Activated CD8-positive, alpha-beta T cell treated with anti-CD3 and anti-CD28 coated beads for 36 hours (primary cell): ENCODE data around the gene DPP9. TPM values are rescaled to one million over a fixed set of nuclear protein-coding genes. Genes with fewer than 3 reads are reported as not detected.

Experiments used
- ATAC-seq: fragments of 200-7000 bp; cut with Tn5 transposase; one replicate; pipeline ENCODE4 v1.10.0; 2021; ENCODE audit warnings: mild to moderate bottlenecking, moderate library complexity
- CTCF ChIA-PET: fragments of 350-600 bp; sonication (Branson Sonifier 250); formaldehyde crosslinking; loops from one replicate; lab custom pipeline; 2021; ENCODE audit warnings: antibody characterized with exemption; lab: Charles Lee
- POLR2A ChIA-PET: fragments of 350-600 bp; sonication (Branson Sonifier 250); formaldehyde crosslinking; loops from one replicate; lab custom pipeline; 2021; ENCODE audit warnings: antibody characterized with exemption; lab: Charles Lee
- DNase-seq: peaks from one replicate; pipeline ENCODE4 v3.0.0-alpha.2; 2020
- H3K27ac Mint-ChIP-seq: one replicate; pipeline ENCODE4 v1.8.0; 2021; ENCODE audit warnings: mild to moderate bottlenecking, mixed read lengths
- H3K27me3 Mint-ChIP-seq: one replicate; pipeline ENCODE4 v1.8.0; 2021; ENCODE audit warnings: mixed read lengths
- H3K36me3 Mint-ChIP-seq: one replicate; pipeline ENCODE4 v1.8.0; 2021; ENCODE audit warnings: low read depth, mixed read lengths
- H3K4me1 Mint-ChIP-seq: one replicate; pipeline ENCODE4 v1.8.0; 2021; ENCODE audit warnings: low read depth, mixed read lengths
- H3K4me3 Mint-ChIP-seq: one replicate; pipeline ENCODE4 v1.8.0; 2021; ENCODE audit warnings: mild to moderate bottlenecking, moderate library complexity, mixed read lengths
- H3K9me3 Mint-ChIP-seq: one replicate; pipeline ENCODE4 v1.8.0; 2021; ENCODE audit warnings: mixed read lengths
- CTCF ChIP-seq: fragments of 200-600 bp; IDR thresholded peaks from one replicate; pipeline ENCODE4 v1.8.0; 2022; ENCODE audit warnings: antibody characterized with exemption, mild to moderate bottlenecking
- intact Hi-C: fragments of 100-400 bp; cut with micrococcal nuclease; formaldehyde crosslinking; loops from one replicate; pipeline ENCODE4 v1.10.0; 2022
- total RNA-seq, 2 experiments: library from RNA; stranded (reverse); gene quantifications; one replicate each; pipeline ENCODE4 v1.2.3, GENCODE V29; 2021

DPP9 gene
- 10 to 100 TPM; 60.4 to 64.0 TPM for total RNA-seq

GRCh38 chr19:4723595-4724514, at the start of gene DPP9:
TSS of gene DPP9 (minus strand) at chr19:4723842. CDS start at chr19:4719906, 3,936 bp downstream.
- Mint-ChIP-seq H3K4me3 (peak within 1 kb of the TSS; percentile 99), H3K27me3 (peaks cover 5% of the 10 kb centered on the region), H3K4me1 (peaks cover 23% of the 10 kb centered on the region), H3K36me3 (peaks cover 7% of the 10 kb centered on the region), H3K27ac (peak within 1 kb of the TSS; percentile 96), H3K9me3 (no peaks in the 10 kb centered on the region)
- intact Hi-C loops = no loop called here
- no peak for TF ChIP-seq CTCF
- ATAC-seq = peak; percentile 97
- DNase-seq = peak; percentile 98
- ChIA-PET POLR2A (interaction anchor here (1.6 kb wide), 1 partner anchor 67 kb away, joined by 11 read pairs; the partner anchor contains the start of gene FEM1A), CTCF (interaction anchor here (1.4 to 2.4 kb wide), 7 partner anchors 10 to 129 kb away, joined by 4 to 31 read pairs (median 8); partner anchors contain the start of gene FEM1A)

DNA sequence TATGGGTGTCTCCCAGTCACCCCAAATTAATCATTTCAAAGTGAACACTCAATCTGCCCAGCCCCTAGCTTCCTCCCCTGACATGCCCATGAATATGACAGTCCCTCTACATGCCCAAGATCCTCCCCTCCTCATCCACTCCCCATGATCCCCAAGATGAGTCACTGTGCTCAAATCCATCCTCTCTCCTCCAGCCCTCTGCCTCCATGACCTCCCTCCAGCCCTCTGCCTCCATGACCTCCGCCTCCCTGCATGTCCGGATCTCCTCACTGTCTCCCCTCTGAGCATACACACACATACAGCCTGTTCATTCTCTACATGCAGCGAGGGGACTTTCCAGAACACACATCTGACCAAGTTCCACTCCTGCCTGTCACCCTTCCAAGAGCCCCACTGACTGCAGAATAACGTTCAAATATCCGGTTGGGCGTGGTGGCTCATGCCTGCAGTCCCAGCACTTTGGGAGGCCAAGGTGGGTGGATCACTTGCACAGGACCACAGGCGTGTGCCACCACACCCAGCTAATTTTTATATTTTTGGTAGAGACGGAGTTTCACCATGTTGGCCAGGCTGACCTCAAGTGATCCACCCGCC, 49.5 kb upstream of the DPP9 start:
- ATAC-seq (no peak), DNase-seq (no peak)
- H3K27ac Mint-ChIP-seq = no peak overlapping the region
- intact Hi-C loops = no loop called here
- H3K27me3 Mint-ChIP-seq = peaks cover 11% of the 10 kb centered on the region
- peaks cover 4% of the 10 kb centered on the region for H3K9me3 Mint-ChIP-seq
- no peak overlapping the region for H3K4me3 Mint-ChIP-seq
- no peak for TF ChIP-seq CTCF
- CTCF ChIA-PET = no interaction called here
- POLR2A ChIA-PET = no interaction called here
- peaks cover 3% of the 10 kb centered on the region for H3K4me1 Mint-ChIP-seq
- no peaks in the 10 kb centered on the region for H3K36me3 Mint-ChIP-seq

GRCh38 chr19:4772566-4772965, 48.9 kb upstream of the DPP9 start:
- peaks cover 3% of the 10 kb centered on the region for H3K4me1 Mint-ChIP-seq
- H3K9me3 Mint-ChIP-seq = peaks cover 4% of the 10 kb centered on the region
- DNase-seq (no peak), ATAC-seq (no peak)
- no peak overlapping the region for H3K4me3 Mint-ChIP-seq
- CTCF ChIA-PET = no interaction called here
- intact Hi-C loops = no loop called here
- no peaks in the 10 kb centered on the region for H3K36me3 Mint-ChIP-seq
- no peak overlapping the region for H3K27ac Mint-ChIP-seq
- POLR2A ChIA-PET = no interaction called here
- H3K27me3 Mint-ChIP-seq = peaks cover 11% of the 10 kb centered on the region
- TF ChIP-seq CTCF = no peak

DNA sequence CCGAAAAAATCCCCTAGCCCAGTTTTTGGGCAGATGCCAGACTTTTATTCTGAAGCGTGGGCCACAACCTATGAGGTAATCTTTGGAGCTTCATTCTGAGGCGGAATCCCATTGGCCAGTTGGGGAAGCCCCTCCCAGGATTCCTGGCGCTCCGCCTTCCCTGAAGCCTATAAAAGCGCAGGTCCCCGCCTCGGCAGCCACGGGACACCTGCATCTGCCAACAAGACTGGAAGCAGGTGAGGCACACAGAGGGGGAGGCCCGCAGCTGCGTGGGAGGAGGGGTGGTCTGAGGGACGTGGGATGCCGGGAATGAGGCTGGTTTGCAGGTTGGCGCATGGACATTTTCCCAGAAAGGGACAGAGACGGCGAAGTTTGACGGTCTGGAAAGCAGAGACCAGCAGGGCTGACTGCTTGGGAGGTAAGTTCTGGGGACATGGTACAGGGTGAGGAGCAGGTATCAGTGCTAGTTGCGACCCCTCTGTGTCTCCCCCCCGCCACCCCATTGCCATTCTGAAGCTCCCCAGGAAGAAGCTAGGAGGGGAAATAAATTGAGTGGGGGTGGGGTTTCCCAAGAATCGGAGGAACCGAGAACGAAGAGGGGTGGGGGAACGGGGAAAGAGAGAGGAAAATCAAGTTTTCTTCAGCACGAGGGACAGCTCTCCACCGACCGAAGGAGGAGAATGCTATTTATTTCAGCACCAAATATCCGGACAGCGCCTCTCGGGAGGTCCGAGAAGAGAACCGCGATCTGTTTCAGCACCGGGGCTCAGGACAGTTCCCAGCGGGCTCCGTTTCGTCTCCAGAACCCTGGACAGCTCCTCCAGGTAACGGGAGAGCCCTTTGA, 45.5 kb upstream of the DPP9 start:
- H3K4me3 Mint-ChIP-seq = no peak overlapping the region
- DNase-seq = peak; percentile 89
- peaks cover 3% of the 10 kb centered on the region for H3K4me1 Mint-ChIP-seq
- TF ChIP-seq CTCF = no peak
- ATAC-seq = peak; percentile 99
- intact Hi-C loops = no loop called here
- H3K9me3 Mint-ChIP-seq = peaks cover 3% of the 10 kb centered on the region
- no peaks in the 10 kb centered on the region for H3K36me3 Mint-ChIP-seq
- no peak overlapping the region for H3K27ac Mint-ChIP-seq
- peaks cover 9% of the 10 kb centered on the region for H3K27me3 Mint-ChIP-seq
- CTCF ChIA-PET = interaction anchor here (1.5 kb wide), 1 partner anchor 22 kb away, joined by 4 read pairs; the partner anchor contains the start of gene FEM1A
- POLR2A ChIA-PET = interaction anchor here (0.5 to 0.7 kb wide), 3 partner anchors 14 to 357 kb away, joined by 3 to 4 read pairs (median 3); no protein-coding TSS in a partner anchor
